ENCODE data around the gene ZNF211. TPM values are rescaled to one million over a fixed set of nuclear protein-coding genes. Genes with fewer than 3 reads are reported as not detected.

Gene ZNF211
- total RNA-seq, 1 experiment from 2014 or later: 12.9 TPM

GRCh38 chr19:57651654-57651996 lies 18.7 kb downstream of the ZNF211 start:
- H3K4me1 Mint-ChIP-seq: peaks cover 5 to 6% of the 10 kb centered on the region in 2 experiments; a peak in 3 of 4 replicates
- H3K9ac ChIP-seq (ENCODE audit: extremely low read depth, insufficient read length, low read length): no peak overlapping the region
- H3K23ac ChIP-seq (ENCODE audit: insufficient read length, low read depth, low read length): no peak overlapping the region
- no CpG with 5 or more reads among the region's 6 CpGs for WGBS (ENCODE audit: extremely low coverage, insufficient read length, low lambda C conversion rate)
- no peaks in the 10 kb centered on the region; a peak in 2 of 7 replicates for H3K36me3 Mint-ChIP-seq (ENCODE audit: insufficient read depth in 1 of 3, low read depth in 3 of 3)
- H3K27me3 Mint-ChIP-seq (ENCODE audit: low read depth): peaks cover 48% of the 10 kb centered on the region
- H3K18ac ChIP-seq (ENCODE audit: insufficient read length, low read depth, low read length): no peak overlapping the region
- no peak overlapping the region for H3T11ph ChIP-seq (ENCODE audit: low read length)
- no peak overlapping the region for H3K56ac ChIP-seq (ENCODE audit: insufficient read length, low read depth, low read length)
- H4K20me1 ChIP-seq (ENCODE audit: control insufficient read depth, insufficient read depth, insufficient read length): no peaks in the 10 kb centered on the region
- H3K4me3 Mint-ChIP-seq: peak overlapping the region in 1 of 2 experiments; percentile 43; a peak in 3 of 5 replicates
- no peak overlapping the region for H3K4ac ChIP-seq (ENCODE audit: low read depth, low read length)
- no peak overlapping the region for H2AK5ac ChIP-seq (ENCODE audit: insufficient read length, low read length)
- H3K14ac ChIP-seq (ENCODE audit: insufficient read depth, low read length): no peak overlapping the region
- no peak overlapping the region for H4K8ac ChIP-seq (replicated peaks; ENCODE audit: insufficient read length, low read depth, low read length)
- H3K27ac Mint-ChIP-seq: peak overlapping the region in 1 of 3 experiments; percentile 90; a peak in 2 of 7 replicates
- H3K23me2 ChIP-seq (ENCODE audit: insufficient read length, low read depth, low read length, poor library complexity, severe bottlenecking): no peaks in the 10 kb centered on the region
- H2BK20ac ChIP-seq (ENCODE audit: low read depth, low read length, poor library complexity, severe bottlenecking): no peak overlapping the region
- H2BK120ac ChIP-seq (ENCODE audit: low read depth, low read length, poor library complexity, severe bottlenecking): no peak overlapping the region
- peaks cover 4% of the 10 kb centered on the region; the same call in 1 of the 2 replicates for H3K4me1 ChIP-seq (ENCODE audit: insufficient read depth, low read length)
- no peak overlapping the region for H2BK15ac ChIP-seq (ENCODE audit: low read depth, low read length)
- TF ChIP-seq CTCF (conservative IDR thresholded peaks at IDR 0.05): peak; percentile 46
- H4K91ac ChIP-seq (ENCODE audit: insufficient read length, low read depth, low read length): no peak overlapping the region
- H2BK5ac ChIP-seq (ENCODE audit: insufficient read length, low read length): no peak overlapping the region
- H3K79me2 ChIP-seq (ENCODE audit: insufficient read depth, low read length): no peaks in the 10 kb centered on the region
- H3K9me3 ChIP-seq (ENCODE audit: control insufficient read depth, low read depth, low read length): no peaks in the 10 kb centered on the region
- DNase-seq: no peak
- H3K27me3 ChIP-seq (ENCODE audit: insufficient read depth, low read length): no peaks in the 10 kb centered on the region
- no peaks in the 10 kb centered on the region for H3K79me1 ChIP-seq (ENCODE audit: insufficient read depth, low read depth, low read length, poor library complexity, severe bottlenecking)
- peak overlapping the region; percentile 14 for H3K4me2 ChIP-seq (ENCODE audit: insufficient read depth, insufficient read length, low read length)
- H2AFZ ChIP-seq (ENCODE audit: low read length): peak overlapping the region; percentile 3
- H2BK12ac ChIP-seq (ENCODE audit: insufficient read length, low read depth, low read length): no peak overlapping the region
- peaks cover 0 to 18% of the 10 kb centered on the region in 2 experiments for H3K9me3 Mint-ChIP-seq
- no peak overlapping the region for H4K5ac ChIP-seq (ENCODE audit: insufficient read length, low read depth, low read length)
- H3K27ac ChIP-seq (ENCODE audit: insufficient read length, low read depth, low read length): no peak overlapping the region
